ENCODE measurements around the gene CBFA2T3. TPM values are rescaled to one million over a fixed set of nuclear protein-coding genes. Genes with fewer than 3 reads are reported as not detected.
A peak's percentile ranks its signal among the peaks of the same experiment; 100 is the strongest.

Gene CBFA2T3
- total RNA-seq, 6 experiments from 2014 or later: 2.5 to 9.8 (median 4.2) TPM

- TF ChIP-seq CTCF (IDR thresholded peaks at IDR 0.05) (no peak), POLR2A (IDR thresholded peaks at IDR 0.05) (no peak)
- H3K4me3 ChIP-seq: no peak overlapping the region
- peak overlapping the region; percentile 8 to 22 (median 10) for H3K27ac ChIP-seq
Measured at GRCh38 chr16:88937206-88937621, 39.8 kb downstream of the CBFA2T3 start.

GRCh38 chr16:88936556-88937205, 40.3 kb downstream of the CBFA2T3 start:
- intact Hi-C loops (cut with DNase I): no loop called here
- Histone ChIP-seq H3K4me3 (no peak overlapping the region), H3K27ac (peak overlapping the region; percentile 8 to 22 (median 10)), H3K9me3 (no peaks in the 10 kb centered on the region), H3K27me3 (peaks cover 0 to 5% of the 10 kb centered on the region in 2 donors), H3K36me3 (no peaks in the 10 kb centered on the region), H3K4me1 (no peaks in the 10 kb centered on the region)
- 45% methylated on average over 4 of the region's 31 CpGs for WGBS (ENCODE audit: insufficient coverage, low coverage, low lambda C conversion rate, missing lambda C conversion rate)
- DNase-seq (no peak), ATAC-seq (peak; percentile 7 to 50 (median 33))
- TF ChIP-seq POLR2A (IDR thresholded peaks at IDR 0.05) (no peak), CTCF (IDR thresholded peaks at IDR 0.05) (no peak)

More at GRCh38 chr16:88937206-88937621, 39.8 kb downstream of the CBFA2T3 start:
- H3K9me3 ChIP-seq: no peaks in the 10 kb centered on the region
- intact Hi-C loops (cut with DNase I): no loop called here
- H3K4me1 ChIP-seq: no peaks in the 10 kb centered on the region
- no peak for ATAC-seq
- no peaks in the 10 kb centered on the region for H3K36me3 ChIP-seq
- no CpG with 5 or more reads among the region's 19 CpGs for WGBS (ENCODE audit: insufficient coverage, low coverage, low lambda C conversion rate, missing lambda C conversion rate)
- peaks cover 0 to 11% of the 10 kb centered on the region in 2 donors for H3K27me3 ChIP-seq
- peak in 1 of 3 donors; percentile 55 for DNase-seq

GRCh38 chr16:88936008-88936555, 40.9 kb downstream of the CBFA2T3 start:
- WGBS (ENCODE audit: insufficient coverage, low coverage, low lambda C conversion rate, missing lambda C conversion rate): 0% methylated on average over 1 of the region's 19 CpGs
- TF ChIP-seq POLR2A (IDR thresholded peaks at IDR 0.05) (no peak), CTCF (IDR thresholded peaks at IDR 0.05) (peak in 1 of 4 donors; percentile 6)
- no peak overlapping the region for H3K4me3 ChIP-seq
- no peak for DNase-seq
- intact Hi-C loops (cut with DNase I): no loop called here
- H3K27ac ChIP-seq: peak overlapping the region in 2 of 3 donors; percentile 8 to 22
- H3K27me3 ChIP-seq: peaks cover 0 to 5% of the 10 kb centered on the region in 2 donors
- H3K36me3 ChIP-seq: no peaks in the 10 kb centered on the region
- H3K4me1 ChIP-seq: no peaks in the 10 kb centered on the region
- no peaks in the 10 kb centered on the region for H3K9me3 ChIP-seq
- ATAC-seq: peak; percentile 9 to 35 (median 18)

GRCh38 chr16:88934066-88934667, 42.8 kb downstream of the CBFA2T3 start:
- no peaks in the 10 kb centered on the region for H3K36me3 ChIP-seq
- H3K9me3 ChIP-seq: no peaks in the 10 kb centered on the region
- no peak overlapping the region for H3K4me3 ChIP-seq
- DNase-seq: no peak
- intact Hi-C loops (cut with DNase I): no loop called here
- peaks cover 0 to 5% of the 10 kb centered on the region in 2 donors for H3K27me3 ChIP-seq
- H3K4me1 ChIP-seq: no peaks in the 10 kb centered on the region
- WGBS (ENCODE audit: insufficient coverage, low coverage, low lambda C conversion rate, missing lambda C conversion rate): 75% methylated on average over 15 of the region's 33 CpGs
- TF ChIP-seq CTCF (IDR thresholded peaks at IDR 0.05) (no peak), POLR2A (IDR thresholded peaks at IDR 0.05) (no peak)
- no peak for ATAC-seq
- no peak overlapping the region for H3K27ac ChIP-seq
